Measurements from ENCODE around the gene ZNF133.

ZNF133 gene

DNA sequence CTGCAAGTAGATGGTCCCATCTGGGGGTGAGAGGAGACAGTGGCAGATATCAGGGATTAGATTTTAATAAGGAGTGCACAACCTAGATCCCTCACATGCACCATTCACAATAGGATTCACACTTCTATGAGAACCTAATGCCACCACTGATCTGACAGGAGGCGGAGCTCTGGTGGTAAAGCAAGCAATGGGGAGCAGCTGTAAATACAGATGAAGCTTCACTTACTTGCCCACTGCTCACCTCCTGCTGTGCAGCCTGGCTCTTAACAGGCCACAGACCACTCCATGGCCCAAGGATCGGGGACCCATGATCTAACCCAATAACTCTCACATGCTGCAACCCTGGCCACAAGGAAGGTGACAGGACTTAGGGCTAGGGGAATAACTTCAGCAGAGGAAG is 75.4 kb downstream of the ZNF133 start:
- no peak overlapping the region for H3K9ac ChIP-seq (ENCODE audit: low read length)
- H3K4me3 ChIP-seq (ENCODE audit: low read length), result no peak overlapping the region
- no peaks in the 10 kb centered on the region for H3K36me3 ChIP-seq (replicated peaks; ENCODE audit: insufficient read depth, low read length)
- no peaks in the 10 kb centered on the region for H3F3A ChIP-seq (ENCODE audit: insufficient read depth, low read length)
- no peaks in the 10 kb centered on the region for H3K79me2 ChIP-seq (ENCODE audit: low read length)
- H3K9me2 ChIP-seq (replicated peaks; ENCODE audit: insufficient read depth, low read length), result no peaks in the 10 kb centered on the region
- no peak overlapping the region for H3K27ac ChIP-seq (ENCODE audit: low read length)
- H3K9me3 ChIP-seq (replicated peaks; ENCODE audit: insufficient read depth, low read length), result no peaks in the 10 kb centered on the region
- TF ChIP-seq, protein P1, sequence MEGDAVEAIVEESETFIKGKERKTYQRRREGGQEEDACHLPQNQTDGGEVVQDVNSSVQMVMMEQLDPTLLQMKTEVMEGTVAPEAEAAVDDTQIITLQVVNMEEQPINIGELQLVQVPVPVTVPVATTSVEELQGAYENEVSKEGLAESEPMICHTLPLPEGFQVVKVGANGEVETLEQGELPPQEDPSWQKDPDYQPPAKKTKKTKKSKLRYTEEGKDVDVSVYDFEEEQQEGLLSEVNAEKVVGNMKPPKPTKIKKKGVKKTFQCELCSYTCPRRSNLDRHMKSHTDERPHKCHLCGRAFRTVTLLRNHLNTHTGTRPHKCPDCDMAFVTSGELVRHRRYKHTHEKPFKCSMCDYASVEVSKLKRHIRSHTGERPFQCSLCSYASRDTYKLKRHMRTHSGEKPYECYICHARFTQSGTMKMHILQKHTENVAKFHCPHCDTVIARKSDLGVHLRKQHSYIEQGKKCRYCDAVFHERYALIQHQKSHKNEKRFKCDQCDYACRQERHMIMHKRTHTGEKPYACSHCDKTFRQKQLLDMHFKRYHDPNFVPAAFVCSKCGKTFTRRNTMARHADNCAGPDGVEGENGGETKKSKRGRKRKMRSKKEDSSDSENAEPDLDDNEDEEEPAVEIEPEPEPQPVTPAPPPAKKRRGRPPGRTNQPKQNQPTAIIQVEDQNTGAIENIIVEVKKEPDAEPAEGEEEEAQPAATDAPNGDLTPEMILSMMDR (IDR thresholded peaks at IDR 0.05; ENCODE audit: low read length), result no peak
- no peak for TF ChIP-seq EZH2 (optimal IDR thresholded peaks at IDR 0.05; ENCODE audit: low read depth, low read length)
- no peak for TF ChIP-seq EZH2phosphoT487 (IDR thresholded peaks at IDR 0.05; ENCODE audit: low read length)
- DNase-seq, result no peak
- H3K27me3 ChIP-seq (replicated peaks; ENCODE audit: insufficient read depth, low read length), result no peaks in the 10 kb centered on the region
- no peak overlapping the region for H2AFZ ChIP-seq (ENCODE audit: low read length)
- H3K4me2 ChIP-seq (ENCODE audit: low read depth, low read length), result no peak overlapping the region
- peaks cover 11% of the 10 kb centered on the region for H3K4me1 ChIP-seq (ENCODE audit: low read length)
- no peaks in the 10 kb centered on the region for H4K20me1 ChIP-seq (ENCODE audit: insufficient read depth, low read length)

DNA sequence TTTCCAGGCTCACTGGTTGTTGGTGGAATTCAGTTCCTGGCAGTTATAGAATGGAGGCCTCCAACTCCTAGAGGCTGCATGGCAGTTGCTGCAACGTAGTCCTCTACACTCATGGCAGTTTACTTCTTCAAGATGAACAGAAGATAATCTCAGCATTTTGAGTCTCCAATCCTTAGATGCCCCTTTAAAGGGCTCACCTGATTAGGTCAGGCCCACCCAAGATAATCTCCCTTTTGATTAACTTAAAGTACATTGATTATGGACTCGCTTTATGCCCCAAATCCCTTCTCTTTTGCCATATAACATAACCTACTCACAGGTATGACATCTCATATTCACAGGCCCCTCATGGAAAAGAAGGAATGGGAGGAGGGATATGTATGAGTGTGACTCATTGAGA is 76.4 kb downstream of the ZNF133 start:
- TF ChIP-seq EZH2 (optimal IDR thresholded peaks at IDR 0.05; ENCODE audit: low read depth, low read length), result no peak
- TF ChIP-seq, protein P1 (IDR thresholded peaks at IDR 0.05; ENCODE audit: low read length), result no peak
- TF ChIP-seq EZH2phosphoT487 (IDR thresholded peaks at IDR 0.05; ENCODE audit: low read length), result no peak
- no peak overlapping the region for H3K9ac ChIP-seq (ENCODE audit: low read length)

More for the DNA sequence above, 76.4 kb downstream of the ZNF133 start:
- Histone ChIP-seq H3F3A (ENCODE audit: insufficient read depth, low read length) (no peaks in the 10 kb centered on the region), H3K27me3 (replicated peaks; ENCODE audit: insufficient read depth, low read length) (no peaks in the 10 kb centered on the region), H3K4me1 (ENCODE audit: low read length) (peaks cover 11% of the 10 kb centered on the region), H3K27ac (ENCODE audit: low read length) (no peak overlapping the region), H3K9me2 (replicated peaks; ENCODE audit: insufficient read depth, low read length) (no peaks in the 10 kb centered on the region), H3K36me3 (replicated peaks; ENCODE audit: insufficient read depth, low read length) (no peaks in the 10 kb centered on the region), H3K4me2 (ENCODE audit: low read depth, low read length) (no peak overlapping the region), H3K79me2 (ENCODE audit: low read length) (no peaks in the 10 kb centered on the region), H4K20me1 (ENCODE audit: insufficient read depth, low read length) (no peaks in the 10 kb centered on the region), H2AFZ (ENCODE audit: low read length) (no peak overlapping the region), H3K4me3 (ENCODE audit: low read length) (no peak overlapping the region), H3K9me3 (replicated peaks; ENCODE audit: insufficient read depth, low read length) (no peaks in the 10 kb centered on the region)
- no peak for DNase-seq

Measured in MM.1S (cell line).